Common myeloid progenitor, CD34-positive (primary cell): ENCODE measurements around the gene LEPR.

Experiments used
- CTCF ChIA-PET: fragments of 350-600 bp; sonication (Branson Sonifier 250); formaldehyde crosslinking; loops from one replicate; lab custom pipeline; 2021; ENCODE audit warnings: antibody characterized with exemption; lab: Charles Lee
- POLR2A ChIA-PET: fragments of 350-600 bp; sonication (Branson Sonifier 250); formaldehyde crosslinking; loops from one replicate; lab custom pipeline; 2021; ENCODE audit warnings: antibody characterized with exemption; lab: Charles Lee
- DNase-seq, 3 donors: peaks; one replicate each; pipeline versions ENCODE4 v3.0.0 to v3.0.0-alpha.2; 2013
- H3K27ac ChIP-seq, 2 experiments: 1 replicate in 1 of 2; 2 replicates in 1 of 2; pipeline ENCODE4 v1.7.0; 2013; ENCODE audit warnings: inconsistent platforms in 2 of 2, low read length in 2 of 2, mild to moderate bottlenecking in 2 of 2, low read depth in 1 of 2, moderate library complexity in 1 of 2; ENCODE audit not compliant: severe bottlenecking in 2 of 2, insufficient read depth in 1 of 2, poor library complexity in 1 of 2
- H3K27me3 ChIP-seq, 5 experiments: replicated peaks in 2 of 5; 1 replicate in 3 of 5; 2 replicates in 2 of 5; pipeline versions ENCODE4 v1.6.1 to v1.7.0; 2013; ENCODE audit warnings: low read length in 4 of 5, mild to moderate bottlenecking in 2 of 5, moderate library complexity in 2 of 5, inconsistent platforms in 1 of 5; ENCODE audit not compliant: insufficient read depth in 5 of 5, control insufficient read depth in 4 of 5
- H3K36me3 ChIP-seq, 4 experiments: 1 replicate in 2 of 4; 2 replicates in 2 of 4; pipeline versions ENCODE4 v1.6.1 to v1.7.0; 2013; ENCODE audit warnings: low read length in 3 of 4, control low read depth in 1 of 4, mild to moderate bottlenecking in 1 of 4; ENCODE audit not compliant: control insufficient read depth in 4 of 4, insufficient read depth in 4 of 4
- H3K4me1 ChIP-seq, 4 experiments: 1 replicate in 3 of 4; 2 replicates in 1 of 4; pipeline versions ENCODE4 v1.6.1 to v1.7.1; 2013; ENCODE audit warnings: low read length in 3 of 4, mild to moderate bottlenecking in 3 of 4, control low read depth in 1 of 4, inconsistent platforms in 1 of 4, moderate library complexity in 1 of 4; ENCODE audit not compliant: control insufficient read depth in 4 of 4, insufficient read depth in 4 of 4; ENCODE audit errors: control extremely low read depth in 1 of 4
- H3K4me3 ChIP-seq, 7 experiments: 1 replicate in 4 of 7; 2 replicates in 3 of 7; pipeline versions ENCODE4 v1.5.1 to v1.7.0; 2013; ENCODE audit warnings: mild to moderate bottlenecking in 7 of 7, low read length in 6 of 7, moderate library complexity in 6 of 7, inconsistent platforms in 2 of 7, low read depth in 2 of 7, control low read depth in 1 of 7; ENCODE audit not compliant: insufficient read depth in 4 of 7, control insufficient read depth in 1 of 7; ENCODE audit errors: extremely low read depth in 1 of 7
- H3K9me3 ChIP-seq, 5 experiments: 1 replicate in 4 of 5; 2 replicates in 1 of 5; pipeline versions ENCODE4 v1.6.1 to v1.7.1; 2013; ENCODE audit warnings: low read length in 4 of 5, mild to moderate bottlenecking in 2 of 5, inconsistent platforms in 1 of 5, low read depth in 1 of 5, moderate library complexity in 1 of 5; ENCODE audit not compliant: control insufficient read depth in 4 of 5, insufficient read depth in 2 of 5; ENCODE audit errors: control extremely low read depth in 1 of 5
- WGBS: methylation state at CpG from one replicate; pipeline ENCODE4 v1.1.5; 2013; ENCODE audit not compliant: insufficient coverage; 5-methylcytosine and 5-hydroxymethylcytosine counted together

LEPR gene

DNA sequence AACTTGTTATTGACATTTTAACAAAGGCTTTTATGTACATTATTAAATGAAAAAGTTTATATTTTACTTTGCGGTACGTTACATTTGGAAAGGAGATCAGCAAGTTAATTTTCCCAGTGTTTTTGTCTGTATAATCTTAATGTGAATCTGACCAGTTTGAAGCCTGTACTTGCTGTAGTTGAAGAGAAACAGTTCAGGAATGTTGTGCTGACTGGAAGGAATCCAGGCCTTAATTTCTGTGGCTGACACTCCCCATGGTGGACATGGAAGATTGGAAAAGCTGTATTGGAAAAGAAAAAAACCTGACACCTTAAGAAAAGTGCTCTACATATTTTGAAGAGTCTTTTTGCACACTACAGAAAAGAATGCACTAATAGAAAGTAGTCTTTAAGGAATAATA is 15.5 kb downstream of the LEPR start:
- Histone ChIP-seq H3K4me3 (no peak overlapping the region), H3K27ac (no peak overlapping the region), H3K36me3 (peaks cover 13 to 36% (median 20%) of the 10 kb centered on the region in 4 experiments), H3K27me3 (no peaks in the 10 kb centered on the region), H3K4me1 (peaks cover 0 to 15% (median 6%) of the 10 kb centered on the region in 4 experiments), H3K9me3 (no peaks in the 10 kb centered on the region)
- no peak for DNase-seq
- ChIA-PET CTCF (interaction anchor here (0.9 to 1.6 kb wide), 2 partner anchors 22 to 24 kb away, joined by 3 to 5 read pairs; no protein-coding TSS in a partner anchor), POLR2A (no interaction called here)
- WGBS, result no CpG with 5 or more reads among the region's 2 CpGs

DNA sequence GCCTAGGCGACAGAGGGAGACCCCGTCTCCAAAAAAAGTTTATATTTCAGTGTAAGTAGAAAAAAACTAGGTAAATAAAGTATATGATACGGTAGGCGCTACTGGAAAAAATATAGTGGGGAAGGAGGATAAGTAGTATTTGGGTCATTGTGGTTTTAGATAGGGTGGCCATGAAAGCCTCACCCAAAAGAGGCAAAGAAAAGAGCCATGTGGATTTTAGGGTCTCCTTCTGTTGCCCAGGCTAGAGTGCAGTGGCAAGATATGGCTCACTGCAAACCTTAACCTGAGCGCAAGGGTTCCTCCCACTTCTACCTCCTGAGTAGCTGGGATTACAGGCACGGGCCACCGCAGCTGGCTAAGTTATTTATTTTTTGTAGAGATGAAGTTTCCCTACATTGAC is 17.1 kb downstream of the LEPR start:
- Histone ChIP-seq H3K4me1 (peaks cover 0 to 3% (median 0%) of the 10 kb centered on the region in 4 experiments), H3K9me3 (peaks cover 0 to 10% (median 3%) of the 10 kb centered on the region in 5 experiments), H3K27me3 (no peaks in the 10 kb centered on the region), H3K4me3 (no peak overlapping the region), H3K27ac (no peak overlapping the region), H3K36me3 (peaks cover 4 to 26% (median 15%) of the 10 kb centered on the region in 4 experiments)
- no peak for DNase-seq
- POLR2A ChIA-PET, result interaction anchor here (0.6 kb wide), 1 partner anchor 704 kb away, joined by 3 read pairs; no protein-coding TSS in a partner anchor
- 86% methylated on average over 5 of the region's 7 CpGs for WGBS
- CTCF ChIA-PET, result no interaction called here

DNA sequence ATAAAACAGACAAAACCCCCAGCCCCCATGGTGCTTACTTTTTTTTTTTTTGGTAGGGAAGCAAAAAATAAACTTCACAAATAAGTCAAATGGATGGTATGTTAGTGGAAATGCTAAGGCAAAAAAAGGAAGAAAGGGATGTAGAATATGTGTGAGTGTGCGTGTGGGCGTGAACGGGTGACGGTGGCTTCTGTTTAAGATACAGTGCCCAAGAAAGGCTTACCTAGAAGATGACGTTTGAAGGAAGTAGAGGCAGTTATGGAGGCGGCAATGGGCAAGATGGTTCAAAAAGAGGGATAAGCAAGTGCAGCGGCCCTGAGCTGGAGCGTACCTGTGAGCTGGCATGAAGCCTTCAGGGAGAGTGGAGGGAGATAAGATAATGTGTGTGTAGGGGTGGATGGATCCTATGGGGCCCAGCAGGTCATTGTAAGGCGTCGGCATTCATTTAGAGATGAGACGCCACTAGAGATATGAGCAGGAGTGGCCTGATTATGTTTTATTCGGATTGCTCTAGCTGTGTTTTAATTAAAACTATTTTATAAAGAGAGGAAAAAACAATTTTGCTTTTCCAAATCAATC is 19.9 kb downstream of the LEPR start:
- H3K27me3 ChIP-seq, result no peaks in the 10 kb centered on the region
- WGBS, result 89% methylated on average over 8 of the region's 12 CpGs
- peaks cover 0 to 14% (median 6%) of the 10 kb centered on the region in 5 experiments for H3K9me3 ChIP-seq
- no peak for DNase-seq
- peaks cover 0 to 10% (median 4%) of the 10 kb centered on the region in 4 experiments for H3K36me3 ChIP-seq
- ChIA-PET POLR2A (no interaction called here), CTCF (interaction anchor here (0.9 to 1.2 kb wide), 3 partner anchors 9 to 19 kb away, joined by 3 to 4 read pairs (median 3); no protein-coding TSS in a partner anchor)
- no peaks in the 10 kb centered on the region for H3K4me1 ChIP-seq
- H3K27ac ChIP-seq, result no peak overlapping the region
- no peak overlapping the region for H3K4me3 ChIP-seq

DNA sequence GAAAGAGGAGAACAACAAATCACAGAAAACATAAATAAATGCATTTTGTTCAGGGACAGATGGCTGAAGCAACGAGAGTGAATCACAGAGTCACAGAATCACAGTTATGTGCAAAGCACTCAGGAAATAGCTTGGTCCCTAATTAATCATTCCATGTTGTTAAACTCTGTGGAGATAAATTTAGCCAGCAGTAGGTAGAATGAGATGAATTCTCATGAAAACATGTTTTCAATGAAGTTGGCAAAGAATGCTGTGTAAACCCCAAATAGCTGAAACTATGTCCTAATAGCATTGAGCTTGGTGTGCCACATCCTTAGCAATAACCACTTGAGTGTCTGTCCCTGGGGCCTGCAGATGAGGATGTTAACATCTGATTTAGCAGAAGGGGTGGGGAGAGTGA is 20.4 kb downstream of the LEPR start:
- Histone ChIP-seq H3K27me3 (no peaks in the 10 kb centered on the region), H3K4me3 (no peak overlapping the region), H3K9me3 (peaks cover 0 to 14% (median 6%) of the 10 kb centered on the region in 5 experiments), H3K27ac (no peak overlapping the region), H3K4me1 (no peaks in the 10 kb centered on the region), H3K36me3 (peaks cover 0 to 6% (median 3%) of the 10 kb centered on the region in 4 experiments)
- 43% methylated on average over 1 of the region's 1 CpG for WGBS
- ChIA-PET POLR2A (no interaction called here), CTCF (interaction anchor here (0.5 to 1.2 kb wide), 3 partner anchors 9 to 25 kb away, joined by 3 to 4 read pairs (median 3); no protein-coding TSS in a partner anchor)
- DNase-seq, result no peak

DNA sequence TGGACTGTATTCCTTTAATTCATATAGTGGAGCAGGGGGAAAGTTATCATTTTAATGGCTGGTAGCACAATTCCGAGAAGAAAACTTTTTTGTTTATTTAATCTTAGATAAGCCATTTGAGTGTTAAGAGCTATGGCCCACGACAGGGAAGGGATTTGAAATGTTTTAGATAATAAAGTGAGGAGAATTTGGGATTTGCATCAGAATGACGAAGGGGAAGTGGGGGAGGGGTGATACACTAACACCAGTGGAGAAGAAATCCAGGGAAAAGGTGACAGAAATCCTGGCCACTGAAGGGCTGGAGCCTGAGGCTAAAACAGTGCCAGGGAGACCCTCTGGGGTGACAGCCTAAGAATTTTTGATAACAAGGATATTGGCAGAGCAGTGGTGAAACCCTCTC is 21.0 kb downstream of the LEPR start:
- H3K27ac ChIP-seq, result no peak overlapping the region
- H3K9me3 ChIP-seq, result peaks cover 0 to 14% (median 6%) of the 10 kb centered on the region in 5 experiments
- WGBS, result 92% methylated on average over 3 of the region's 3 CpGs
- H3K4me3 ChIP-seq, result no peak overlapping the region
- H3K36me3 ChIP-seq, result peaks cover 0 to under 1% (median 0%) of the 10 kb centered on the region in 4 experiments
- H3K27me3 ChIP-seq, result no peaks in the 10 kb centered on the region
- no peaks in the 10 kb centered on the region for H3K4me1 ChIP-seq
- DNase-seq, result no peak
- POLR2A ChIA-PET, result no interaction called here
- CTCF ChIA-PET, result interaction anchor here (0.5 to 1.2 kb wide), 3 partner anchors 10 to 26 kb away, joined by 3 to 4 read pairs (median 3); no protein-coding TSS in a partner anchor

DNA sequence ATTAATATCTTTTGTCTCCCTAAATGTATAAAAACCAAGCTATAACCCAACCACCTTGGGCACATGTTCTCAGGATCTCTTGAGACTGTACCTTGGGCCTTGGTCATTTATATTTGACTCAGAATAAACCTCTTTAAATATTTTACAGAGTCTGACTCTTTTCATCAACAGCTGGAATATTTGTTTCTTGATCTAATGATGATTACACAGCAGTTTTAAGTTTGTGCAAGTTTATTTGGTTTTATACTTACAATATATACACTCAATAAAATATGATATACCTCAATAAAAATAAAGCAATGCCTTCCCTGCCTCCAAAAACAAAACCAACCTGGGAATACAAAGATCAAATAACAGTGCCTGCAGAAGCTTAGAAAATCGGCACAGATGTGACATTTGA is 22.0 kb downstream of the LEPR start:
- H3K9me3 ChIP-seq, result peaks cover 0 to 14% (median 6%) of the 10 kb centered on the region in 5 experiments
- no peak for DNase-seq
- H3K36me3 ChIP-seq, result no peaks in the 10 kb centered on the region
- no peak overlapping the region for H3K27ac ChIP-seq
- H3K4me1 ChIP-seq, result no peaks in the 10 kb centered on the region
- H3K4me3 ChIP-seq, result no peak overlapping the region
- ChIA-PET CTCF (no interaction called here), POLR2A (no interaction called here)
- 100% methylated on average over 1 of the region's 1 CpG for WGBS
- no peaks in the 10 kb centered on the region for H3K27me3 ChIP-seq

DNA sequence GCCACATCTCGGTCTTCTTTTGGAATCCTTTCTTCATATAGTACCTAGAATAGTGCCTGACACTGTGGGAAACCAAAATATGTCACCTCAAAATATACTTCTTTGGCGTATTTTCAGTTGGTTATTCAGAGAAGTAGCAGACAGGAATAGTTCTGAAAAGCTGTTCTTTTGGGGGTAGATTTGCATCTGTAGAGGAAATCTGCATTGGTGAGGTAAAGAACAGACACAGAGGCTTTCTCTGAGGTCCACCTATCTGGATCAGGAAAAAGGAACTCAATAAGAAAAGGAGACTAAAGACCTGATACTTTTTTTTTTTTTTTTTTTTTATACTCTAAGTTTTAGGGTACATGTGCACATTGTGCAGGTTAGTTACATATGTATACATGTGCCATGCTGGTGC is 23.2 kb downstream of the LEPR start:
- peaks cover 0 to 14% (median 6%) of the 10 kb centered on the region in 5 experiments for H3K9me3 ChIP-seq
- H3K36me3 ChIP-seq, result no peaks in the 10 kb centered on the region
- H3K27ac ChIP-seq, result no peak overlapping the region
- H3K27me3 ChIP-seq, result no peaks in the 10 kb centered on the region
- ChIA-PET CTCF (interaction anchor here (0.7 kb wide), 1 partner anchor 54 kb away, joined by 3 read pairs; no protein-coding TSS in a partner anchor), POLR2A (no interaction called here)
- WGBS, result no CpG with 5 or more reads among the region's 2 CpGs
- no peak overlapping the region for H3K4me3 ChIP-seq
- no peak for DNase-seq
- no peaks in the 10 kb centered on the region for H3K4me1 ChIP-seq
